ENCODE measurements around the gene EFCAB11.
"Not testable (repeated sequence)": the region's sequence is repeated elsewhere in the genome, so short reads cannot be mapped to it uniquely, and the experiment has no call there.

Gene EFCAB11

DNA sequence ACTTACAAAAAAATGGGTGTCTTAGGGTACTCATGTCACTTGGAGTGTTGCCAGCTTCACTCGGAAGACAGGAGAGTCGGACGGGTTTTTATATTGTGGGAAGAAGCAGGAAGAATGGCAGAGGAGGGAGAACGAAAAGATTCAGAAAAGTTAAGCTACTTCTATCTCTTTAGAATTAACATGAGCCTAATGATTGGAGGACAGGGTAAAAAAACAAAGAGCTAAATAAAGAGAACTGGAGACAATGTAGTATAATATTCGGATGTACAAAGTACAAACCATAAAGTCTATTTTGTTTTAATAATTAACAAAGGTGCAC, 43.9 kb downstream of the EFCAB11 start:
- DNase-seq, result no peak

DNA sequence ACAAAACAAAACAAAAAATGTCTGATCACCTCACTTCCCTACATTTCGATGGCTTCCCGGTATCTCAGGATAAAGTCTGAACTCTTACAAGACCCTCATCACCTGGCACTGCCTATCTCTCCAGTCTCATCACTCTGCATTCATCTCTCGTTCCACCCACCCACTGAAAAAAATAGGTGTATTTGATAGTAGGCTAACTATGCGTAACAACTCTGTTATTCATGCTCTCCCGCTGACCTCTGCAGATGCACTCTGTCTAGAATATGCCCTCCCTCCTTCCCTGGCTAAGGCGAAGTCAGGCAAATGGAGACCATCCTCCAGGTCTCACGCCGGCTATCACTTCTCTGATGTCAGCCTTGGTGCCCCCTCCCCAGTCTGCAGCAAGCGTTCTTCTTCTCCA, 44.9 kb downstream of the EFCAB11 start:
- no peak for DNase-seq

DNA sequence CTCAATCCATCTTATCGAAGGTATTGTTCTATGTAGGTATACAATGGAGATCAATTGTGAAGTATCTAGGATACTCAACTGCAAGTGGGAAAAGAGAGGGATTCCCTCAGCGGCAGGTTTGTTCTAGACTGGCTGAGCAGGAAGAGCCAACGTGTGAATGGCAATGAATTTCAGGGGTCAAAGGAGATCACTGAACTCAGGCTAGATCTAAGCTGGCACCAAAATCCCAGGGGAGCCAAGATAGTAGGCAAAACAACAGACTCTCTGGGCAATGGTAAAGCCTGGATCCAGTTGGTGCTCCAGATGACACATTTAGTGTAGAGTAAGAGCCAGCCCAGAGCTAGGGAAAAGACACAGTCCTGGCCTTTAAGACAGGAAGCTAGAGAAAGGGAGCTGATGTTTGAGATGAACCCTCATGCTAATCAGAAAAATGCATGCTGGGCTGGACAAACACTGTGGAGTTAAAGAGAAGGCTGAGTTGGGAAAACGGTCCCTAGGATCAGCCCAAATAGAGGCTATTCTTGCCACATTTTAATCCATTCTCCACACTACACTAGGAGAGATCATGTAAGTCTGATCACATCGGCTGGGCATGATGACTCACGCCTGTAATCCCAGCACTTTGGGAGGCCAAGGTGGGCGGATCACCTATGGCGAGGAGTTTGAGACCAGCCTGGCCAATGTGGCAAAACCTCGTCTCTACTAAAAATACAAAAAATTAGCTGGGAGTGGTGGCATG, 45.6 kb downstream of the EFCAB11 start:
- DNase-seq, result no peak

DNA sequence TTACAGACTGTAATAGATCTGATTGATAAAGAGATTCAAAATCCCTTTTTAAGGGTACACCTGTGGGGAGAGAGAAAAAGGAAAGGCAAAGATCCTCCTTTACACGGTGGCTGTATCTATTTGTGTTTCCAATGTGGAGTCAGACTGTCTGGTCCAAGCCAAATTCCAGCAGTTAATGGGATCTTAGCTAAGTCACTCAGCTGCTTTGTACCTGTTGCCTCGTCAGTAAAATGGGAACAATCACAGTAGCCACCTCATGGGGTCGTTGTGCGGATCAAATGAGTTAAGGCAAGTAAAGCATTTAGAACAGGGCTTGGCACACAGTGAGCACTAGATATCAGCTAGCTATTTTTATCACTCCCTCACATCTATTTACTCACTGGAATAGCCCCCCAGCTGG, 46.9 kb downstream of the EFCAB11 start:
- no peak for DNase-seq

DNA sequence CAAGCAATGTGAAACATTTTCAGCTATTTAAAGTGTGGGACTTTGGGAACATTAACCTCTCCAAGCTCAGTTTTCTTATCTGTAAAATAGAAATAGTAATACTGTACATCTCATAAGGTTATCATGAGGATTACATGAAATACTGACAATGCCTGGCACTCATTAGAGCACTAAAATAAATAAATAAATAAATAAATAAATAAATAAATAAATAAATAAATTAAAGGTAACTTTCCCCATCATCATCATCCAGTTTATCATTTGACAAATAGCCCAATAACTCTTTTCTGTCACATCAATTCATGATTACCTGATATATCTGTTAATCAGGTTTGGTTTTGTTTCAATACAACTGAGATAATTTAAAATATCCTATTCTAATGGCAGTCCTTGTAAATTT, 48.5 kb downstream of the EFCAB11 start:
- DNase-seq, result no peak

DNA sequence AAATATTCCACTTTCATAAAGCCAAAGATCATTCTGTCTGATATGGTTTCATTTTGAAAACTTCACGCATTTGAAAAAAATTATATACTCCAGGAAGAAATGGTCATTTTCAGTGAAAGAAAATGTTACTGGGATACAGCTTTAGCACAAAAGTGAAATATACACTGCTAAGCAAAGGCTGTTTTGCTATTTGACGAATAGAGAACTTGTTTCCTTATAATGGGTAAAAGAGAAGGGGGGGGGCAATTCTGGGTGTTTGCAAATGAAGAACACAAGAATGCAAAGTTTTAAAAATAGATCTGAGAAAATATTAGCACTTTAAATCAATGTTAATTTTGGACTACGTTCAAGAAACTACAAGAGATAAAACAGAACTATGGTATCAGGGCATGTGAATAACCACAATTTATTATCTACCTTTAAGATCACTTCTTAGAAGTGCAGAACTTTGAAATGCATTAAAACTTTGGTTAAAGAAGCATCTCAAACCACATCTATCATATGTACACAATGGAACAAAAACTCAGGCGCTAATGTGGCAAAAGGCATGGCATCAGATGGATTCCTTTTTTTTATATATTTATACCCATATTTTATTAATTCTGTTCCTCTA, 51.1 kb downstream of the EFCAB11 start:
- no peak for DNase-seq

DNA sequence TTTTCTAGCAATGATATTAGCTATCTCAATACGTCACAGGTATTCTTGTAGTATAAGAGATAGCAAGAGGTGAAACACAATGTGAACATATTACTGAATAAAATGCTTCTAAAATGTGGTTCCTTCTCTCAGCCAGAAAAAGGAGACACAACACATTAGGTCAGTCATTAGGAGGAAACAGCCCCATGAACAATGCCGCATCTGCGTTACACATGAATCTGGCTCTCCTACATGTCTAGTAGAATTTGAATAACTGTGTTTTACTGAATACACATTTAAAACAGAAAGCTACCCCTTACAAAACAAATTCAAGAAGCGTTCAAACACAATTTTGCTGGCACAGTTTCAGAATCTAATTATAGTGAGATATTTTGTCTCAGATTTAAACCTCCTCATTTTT, 51.6 kb downstream of the EFCAB11 start:
- DNase-seq, result no peak

DNA sequence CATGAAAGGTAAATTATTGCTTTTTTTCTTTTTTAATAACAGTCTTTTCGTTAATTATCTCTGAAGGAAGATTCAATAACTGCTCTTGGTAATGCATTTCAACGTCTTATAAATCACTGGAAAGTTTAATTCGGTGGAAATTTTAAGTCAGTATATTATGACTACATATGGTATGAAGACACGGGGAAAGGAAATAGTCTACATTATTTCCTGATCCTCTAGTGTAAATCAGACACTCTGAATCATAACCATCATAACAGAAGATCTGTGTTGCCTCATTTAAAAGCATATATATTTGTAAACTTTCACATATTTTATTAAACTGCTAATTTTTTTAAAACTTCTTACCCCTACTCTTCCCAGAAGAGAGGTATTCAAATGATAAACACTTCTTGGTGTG, 53.7 kb downstream of the EFCAB11 start:
- no peak for DNase-seq

DNA sequence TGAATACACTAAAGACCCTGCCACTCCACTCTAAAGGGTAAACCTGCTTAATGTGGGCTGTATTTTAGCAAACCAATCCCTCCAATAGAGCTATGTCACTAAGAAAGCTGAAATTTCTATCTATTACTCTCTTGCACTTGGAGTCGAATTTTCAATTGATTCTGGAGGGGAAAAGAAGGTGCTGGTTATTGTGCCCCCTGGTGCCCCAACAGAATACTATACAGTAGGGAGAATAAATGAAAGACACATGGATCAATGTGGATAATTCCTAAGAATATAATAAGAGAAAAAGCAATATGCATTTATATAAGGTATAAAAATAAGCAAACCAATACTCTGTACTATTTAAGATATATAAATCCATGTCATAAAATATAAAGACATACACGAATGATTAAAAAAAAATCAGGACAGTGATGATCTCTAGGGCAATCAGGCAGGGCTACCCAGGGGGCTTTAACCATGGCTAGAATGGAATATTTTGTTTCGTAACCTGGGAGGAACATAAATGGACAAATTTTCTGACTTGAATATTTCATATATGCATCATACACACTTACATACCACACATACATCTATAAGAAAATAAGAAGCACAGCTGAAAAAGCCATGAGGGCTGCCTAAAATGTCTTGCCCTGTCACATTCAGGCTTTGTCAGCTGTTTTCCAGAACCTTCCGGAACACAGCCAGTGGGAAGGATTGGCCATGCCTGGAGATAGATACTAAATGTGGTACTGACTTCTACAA, 54.4 kb downstream of the EFCAB11 start:
- DNase-seq, result peak; percentile 11

DNA sequence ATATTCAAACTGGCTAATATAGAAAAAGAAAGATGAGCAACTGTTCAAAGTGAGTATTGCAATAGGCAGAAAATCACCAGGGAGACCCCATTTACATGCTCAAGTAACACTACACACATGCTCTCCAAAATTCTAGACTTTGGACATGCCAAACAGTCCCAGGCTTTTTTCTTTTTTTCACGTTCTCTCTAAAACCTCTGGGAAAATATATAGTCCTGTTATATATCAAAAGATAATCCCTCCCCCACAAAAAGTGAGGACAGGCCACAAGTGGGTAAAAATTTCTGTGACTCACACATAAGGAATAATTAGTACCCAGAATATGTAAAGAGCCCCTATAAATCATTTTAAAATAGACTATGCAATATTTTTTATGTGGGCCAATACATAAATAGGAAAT, 55.2 kb downstream of the EFCAB11 start:
- no peak for DNase-seq

DNA sequence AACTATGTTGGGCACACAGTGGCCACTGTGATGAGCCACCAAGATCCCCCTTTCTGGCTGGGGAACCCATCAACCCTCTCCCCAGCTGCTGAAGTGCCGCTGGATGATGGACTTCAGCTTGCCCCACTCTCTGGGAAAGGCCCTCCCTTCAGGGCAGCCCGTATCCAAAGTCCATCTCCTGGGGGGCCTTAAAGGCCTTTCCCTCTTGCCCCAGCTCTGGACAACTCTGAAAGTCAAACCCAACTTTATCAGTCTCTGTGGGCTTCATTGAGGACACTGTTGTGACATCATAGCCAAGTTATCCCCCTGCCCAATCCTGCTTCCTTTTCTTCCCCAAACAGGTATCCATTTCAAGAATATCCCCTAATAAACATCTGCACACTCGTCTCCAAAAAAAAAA, 61.1 kb downstream of the EFCAB11 start:
- DNase-seq, result not testable (repeated sequence)

DNA sequence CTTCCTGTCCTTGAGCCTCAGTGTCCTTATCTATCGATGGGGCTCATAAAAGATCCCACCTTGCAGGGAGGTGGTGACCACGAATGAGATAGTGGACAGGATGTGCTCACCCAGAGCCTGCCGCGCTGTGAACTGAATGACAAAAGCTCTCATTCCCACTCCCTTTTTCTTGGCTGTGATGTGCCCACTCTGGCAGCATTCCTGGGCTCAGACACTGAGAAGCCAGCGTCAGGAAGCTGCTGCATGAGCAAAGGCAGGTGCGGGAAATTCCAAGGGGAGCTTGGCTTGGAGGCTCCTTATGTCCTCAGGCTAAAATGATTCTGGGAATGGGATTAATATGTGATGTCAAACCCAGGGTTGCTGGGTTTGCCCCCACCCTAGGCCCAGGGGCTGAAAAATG, 61.6 kb downstream of the EFCAB11 start:
- DNase-seq, result no peak

DNA sequence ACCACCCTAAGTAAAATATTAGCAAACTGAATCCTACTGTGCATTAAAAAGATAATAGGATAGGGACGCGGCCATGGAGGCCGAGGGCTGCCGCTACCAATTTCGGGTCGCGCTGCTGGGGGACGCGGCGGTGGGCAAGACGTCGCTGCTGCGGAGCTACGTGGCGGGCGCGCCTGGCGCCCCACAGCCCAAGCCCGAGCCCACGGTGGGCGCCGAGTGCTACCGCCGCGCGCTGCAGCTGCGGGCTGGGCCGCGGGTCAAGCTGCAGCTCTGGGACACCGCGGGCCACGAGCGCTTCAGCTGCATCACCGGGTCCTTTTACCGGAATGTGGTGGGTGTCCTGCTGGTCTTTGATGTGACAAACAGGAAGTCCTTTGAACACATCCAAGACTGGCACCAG, 62.8 kb downstream of the EFCAB11 start:
- DNase-seq, result not testable (repeated sequence)

DNA sequence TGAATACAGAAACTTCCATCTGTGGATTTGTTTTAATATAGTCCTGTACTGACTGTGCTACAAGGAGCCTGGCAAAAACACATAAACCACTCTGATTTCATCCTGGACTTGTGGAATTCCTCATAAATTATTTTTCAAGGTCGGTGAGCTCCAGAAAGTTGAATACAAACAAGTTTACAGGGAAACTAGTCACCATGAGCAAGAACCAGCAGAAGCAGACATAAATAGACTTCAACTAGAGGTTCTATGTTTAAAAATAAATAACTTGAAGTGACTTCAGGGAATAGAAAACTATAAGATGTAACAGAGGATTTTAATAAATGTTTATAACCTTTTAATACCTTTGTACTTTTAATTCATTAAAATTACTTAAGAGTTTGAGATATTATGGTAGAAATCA, 63.5 kb downstream of the EFCAB11 start:
- DNase-seq, result no peak

DNA sequence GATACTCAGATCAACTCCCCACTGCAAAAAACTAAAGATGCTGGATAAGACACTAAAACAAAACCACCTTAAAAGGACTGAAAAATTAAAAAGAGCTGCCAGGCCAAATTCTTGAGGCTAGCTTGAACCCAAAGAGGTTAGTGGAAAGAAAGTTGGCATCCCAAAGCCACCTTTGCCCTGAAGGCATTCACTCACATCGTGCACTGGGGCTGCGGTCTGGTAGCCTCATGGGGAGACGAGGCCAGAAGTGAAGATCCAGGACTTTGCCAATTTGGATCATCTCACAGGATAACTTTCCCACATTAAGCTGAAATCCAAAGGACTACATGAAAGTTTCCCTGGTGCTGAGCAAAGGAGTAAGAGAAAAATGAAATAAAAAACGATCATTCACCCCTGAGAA, 63.9 kb downstream of the EFCAB11 start:
- no peak for DNase-seq

DNA sequence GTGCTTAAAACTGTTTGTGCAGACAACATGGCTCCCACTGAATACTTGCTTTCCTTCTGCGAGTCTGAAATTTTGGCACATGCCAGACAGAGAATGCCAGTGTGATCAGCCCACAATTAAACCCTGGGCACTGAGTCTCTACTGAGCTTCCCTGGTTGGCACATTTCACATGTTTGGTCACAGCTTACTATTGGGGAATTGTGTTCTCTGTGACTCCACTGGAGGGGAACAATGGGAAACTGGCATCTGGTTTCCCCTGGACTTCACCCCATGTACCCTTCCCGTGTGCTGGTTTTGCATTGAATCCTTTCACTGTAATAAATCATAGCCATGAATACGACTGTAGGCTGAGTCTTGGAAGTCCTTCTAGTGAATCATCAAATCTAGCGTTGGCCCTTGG, 64.9 kb downstream of the EFCAB11 start:
- no peak for DNase-seq

DNA sequence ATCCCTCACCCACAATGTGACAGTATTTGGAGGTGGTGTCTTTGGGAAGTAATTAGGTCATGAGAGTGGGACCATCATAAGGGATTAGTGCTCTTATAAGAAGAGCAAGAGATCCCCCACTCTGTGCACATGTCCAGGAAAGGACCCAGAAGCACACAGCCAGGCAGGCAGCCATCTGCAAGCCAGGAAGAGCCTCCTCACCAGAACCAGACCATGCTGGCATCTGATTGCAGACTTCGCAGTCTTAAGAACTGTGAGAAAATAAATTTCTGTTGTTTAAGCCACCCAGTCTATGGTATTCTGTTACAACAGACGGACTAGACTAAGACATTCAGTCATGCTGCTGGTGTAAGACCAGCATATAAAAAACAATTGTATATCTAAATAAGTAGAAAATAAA, 69.8 kb downstream of the EFCAB11 start:
- no peak for DNase-seq

DNA sequence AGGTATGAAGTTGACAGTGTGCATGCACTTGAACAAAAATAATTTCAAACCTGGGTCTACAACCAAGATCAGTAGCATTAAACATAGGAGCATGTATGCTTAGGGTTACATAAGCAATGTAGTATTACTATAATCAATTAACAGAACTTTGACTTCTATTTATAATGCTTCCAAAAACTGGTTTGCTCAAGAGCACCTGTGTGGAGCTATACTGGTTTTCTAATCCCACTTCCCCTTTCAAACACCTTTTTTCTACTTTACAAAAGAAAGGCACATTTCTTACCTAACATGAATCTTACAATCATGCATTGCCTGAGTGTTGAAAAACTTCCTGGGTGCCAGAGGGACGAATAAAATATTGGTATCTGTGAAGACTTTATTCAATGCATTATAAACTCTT, 72.7 kb downstream of the EFCAB11 start:
- DNase-seq, result no peak

DNA sequence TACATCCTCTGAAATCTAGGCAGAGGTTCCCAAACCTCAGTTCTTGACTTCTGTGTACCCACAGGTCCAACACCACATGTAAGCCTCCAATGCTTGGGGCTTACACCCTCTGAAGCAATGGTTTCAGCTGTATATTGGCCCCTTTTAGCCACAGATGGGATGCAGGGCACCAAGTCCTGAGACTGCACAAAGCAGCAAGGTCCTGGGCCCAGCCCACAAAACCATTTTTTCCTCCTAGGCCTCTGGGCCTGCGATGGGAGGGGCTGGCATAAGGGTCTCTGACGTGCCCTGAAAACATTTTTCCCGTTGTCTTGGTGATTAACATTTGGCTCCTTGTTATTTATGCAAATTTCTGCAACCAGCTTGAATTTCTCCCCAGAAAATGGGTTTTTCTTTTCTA, 80.4 kb downstream of the EFCAB11 start:
- not testable (repeated sequence) for DNase-seq

DNA sequence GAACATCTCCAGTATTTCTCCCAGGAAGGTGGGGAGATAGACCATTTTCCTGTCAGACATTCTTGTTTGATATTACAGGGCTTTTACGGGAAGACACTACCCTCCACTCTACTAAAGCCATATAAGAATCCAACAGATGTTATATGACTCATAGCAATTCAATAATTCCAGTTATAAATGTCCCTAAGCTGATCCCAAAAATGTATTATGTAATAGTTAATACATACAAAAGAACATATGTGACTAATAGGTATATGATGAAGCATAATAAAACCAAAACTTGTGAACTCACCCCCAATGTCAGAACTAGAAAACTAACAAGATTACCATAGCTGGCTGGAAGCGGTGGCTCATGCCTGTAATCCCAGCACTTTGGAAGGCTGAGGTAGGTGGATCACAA, 84.2 kb downstream of the EFCAB11 start:
- DNase-seq, result no peak

DNA sequence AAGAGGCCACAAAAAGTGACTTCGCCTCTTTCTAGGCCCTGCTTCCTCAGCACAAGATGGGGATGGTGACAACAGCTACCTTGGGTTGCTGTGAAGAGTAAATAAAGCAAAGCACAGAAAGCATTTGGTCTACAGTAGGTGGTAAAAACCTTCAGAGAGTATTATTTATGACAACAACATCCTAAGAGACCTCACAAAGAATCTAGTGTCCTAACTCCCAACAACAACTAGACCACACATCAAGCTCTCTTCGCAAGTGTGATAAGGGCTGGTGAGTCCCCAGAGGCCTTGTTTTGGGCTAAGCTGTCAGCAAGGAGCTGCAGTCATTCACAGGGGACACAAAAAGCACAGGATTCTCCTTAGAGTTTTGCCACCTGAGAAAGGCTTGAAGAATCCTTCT, 84.9 kb downstream of the EFCAB11 start:
- DNase-seq, result no peak

DNA sequence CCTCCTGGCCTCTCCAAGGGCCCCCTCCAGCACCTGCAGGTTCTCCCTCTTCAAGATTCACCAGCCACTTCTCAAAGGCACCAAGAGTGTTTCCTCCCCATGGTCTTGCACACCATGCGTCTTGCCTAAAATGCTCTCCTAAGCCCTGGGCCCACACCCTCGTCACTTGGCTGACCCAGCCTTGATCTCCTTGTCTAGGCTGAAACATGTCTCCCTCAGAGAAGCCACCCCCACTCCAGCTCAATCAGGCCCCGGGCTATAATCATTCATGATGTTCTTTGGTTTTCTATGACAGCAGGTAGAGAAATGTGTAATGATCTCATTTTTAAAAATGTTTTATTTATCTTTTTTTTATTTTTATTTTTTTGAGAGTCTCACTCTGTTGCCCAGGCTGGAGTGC, 88.1 kb downstream of the EFCAB11 start:
- DNase-seq, result no peak

DNA sequence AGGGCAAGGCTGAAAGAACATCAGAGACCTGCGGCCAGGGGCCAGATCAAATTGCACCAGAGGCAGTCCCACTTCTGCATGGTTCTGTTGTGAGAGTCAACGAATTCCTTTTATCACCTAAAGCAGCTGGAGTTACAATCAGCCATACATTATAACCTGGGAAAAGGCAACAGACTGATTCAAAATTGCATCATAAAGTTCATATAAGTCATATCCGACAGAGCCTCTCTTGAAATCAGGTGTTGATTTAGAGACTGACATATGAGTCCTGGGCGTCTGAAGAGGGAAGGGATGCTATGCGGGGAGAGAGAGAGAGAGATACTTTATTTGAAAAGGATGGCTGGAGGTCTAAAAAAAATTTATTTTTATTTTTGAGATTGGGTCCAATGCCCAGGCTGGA, 89.4 kb downstream of the EFCAB11 start:
- DNase-seq, result no peak

DNA sequence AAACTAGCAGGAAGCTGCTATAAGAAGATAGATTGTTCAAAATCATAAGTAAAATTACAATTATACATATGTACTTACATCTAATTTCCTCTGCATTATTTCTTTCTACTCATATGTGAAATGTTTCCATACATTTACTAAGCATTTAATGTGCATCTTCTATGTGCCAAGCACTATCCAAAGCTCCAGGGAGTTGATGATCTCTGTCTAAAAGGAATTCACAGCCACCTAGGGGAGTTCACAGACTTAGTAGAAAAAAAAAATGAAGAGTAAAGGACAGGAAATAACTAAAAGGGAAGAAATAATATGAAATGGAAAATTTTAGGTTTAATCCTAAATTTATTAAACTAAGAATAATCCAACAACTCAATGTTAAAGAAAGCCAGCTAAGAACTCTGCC, 91.7 kb downstream of the EFCAB11 start:
- no peak for DNase-seq

DNA sequence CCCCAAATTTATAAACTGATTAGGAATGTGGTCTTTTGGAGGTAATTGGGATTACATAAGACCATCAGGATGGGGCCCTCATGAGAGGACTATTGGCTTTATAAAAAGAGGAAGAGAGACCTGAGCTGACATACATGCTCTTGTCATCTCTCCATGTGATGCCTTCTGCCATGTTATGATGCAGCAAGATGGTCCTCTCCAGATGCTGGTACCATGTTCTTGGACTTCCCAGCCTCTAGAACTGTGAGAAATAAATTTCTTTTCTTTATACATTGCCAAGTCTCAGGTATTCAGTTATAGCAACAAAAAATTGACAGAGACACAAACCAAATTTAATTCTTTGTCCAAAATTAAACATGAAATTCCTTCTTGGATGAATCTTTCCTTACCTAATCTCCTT, 92.9 kb downstream of the EFCAB11 start:
- peak; percentile 20 for DNase-seq
